H9 (cell line): ENCODE data around the gene EXOSC1. TPM values are rescaled to one million over a fixed set of nuclear protein-coding genes. Genes with fewer than 3 reads are reported as not detected.
A peak's percentile ranks its signal among the peaks of the same experiment; 100 is the strongest.

Experiments used
- DNase-seq: peaks from one replicate; pipeline ENCODE4 v3.0.0-alpha.2; 2017
- H2AFZ ChIP-seq: one replicate; pipeline ENCODE4 v1.6.1; 2013; ENCODE audit warnings: mild to moderate bottlenecking, low read length, control low read depth, moderate library complexity
- H2AK5ac ChIP-seq: 2 replicates; pipeline ENCODE4 v1.6.1; 2013; ENCODE audit warnings: low read length, control low read depth, mixed read lengths; ENCODE audit not compliant: insufficient read length
- H2BK120ac ChIP-seq: one replicate; pipeline ENCODE4 v1.6.1; 2013; ENCODE audit warnings: low read depth, mild to moderate bottlenecking, low read length, control low read depth, inconsistent platforms; ENCODE audit not compliant: poor library complexity, severe bottlenecking
- H2BK12ac ChIP-seq: 2 replicates; pipeline ENCODE4 v1.6.1; 2013; ENCODE audit warnings: low read length, control low read depth, mixed read lengths, low read depth; ENCODE audit not compliant: insufficient read length
- H2BK15ac ChIP-seq: 2 replicates; pipeline ENCODE4 v1.6.1; 2013; ENCODE audit warnings: low read depth, low read length, control low read depth
- H2BK20ac ChIP-seq: one replicate; pipeline ENCODE4 v1.6.1; 2013; ENCODE audit warnings: low read depth, mild to moderate bottlenecking, low read length, control low read depth, inconsistent platforms; ENCODE audit not compliant: poor library complexity, severe bottlenecking
- H2BK5ac ChIP-seq: 2 replicates; pipeline ENCODE4 v1.6.1; 2013; ENCODE audit warnings: low read length, control low read depth, mixed read lengths; ENCODE audit not compliant: insufficient read length
- H3K14ac ChIP-seq: 2 replicates; pipeline ENCODE4 v1.6.1; 2013; ENCODE audit warnings: low read length, control low read depth; ENCODE audit not compliant: insufficient read depth
- H3K18ac ChIP-seq: 2 replicates; pipeline ENCODE4 v1.6.1; 2013; ENCODE audit warnings: low read depth, mild to moderate bottlenecking, mixed read lengths, low read length, control low read depth; ENCODE audit not compliant: insufficient read length
- H3K23ac ChIP-seq: 2 replicates; pipeline ENCODE4 v1.6.1; 2013; ENCODE audit warnings: low read length, control low read depth, mixed read lengths, low read depth; ENCODE audit not compliant: insufficient read length
- H3K23me2 ChIP-seq: 2 replicates; pipeline ENCODE4 v1.6.1; 2013; ENCODE audit warnings: low read depth, mild to moderate bottlenecking, mixed read lengths, low read length, control low read depth; ENCODE audit not compliant: insufficient read length, poor library complexity, severe bottlenecking
- H3K27ac ChIP-seq: 2 replicates; pipeline ENCODE4 v1.5.1; 2013; ENCODE audit warnings: low read length, control low read depth, mixed read lengths, low read depth; ENCODE audit not compliant: insufficient read length
- H3K27me3 ChIP-seq: 2 replicates; pipeline ENCODE4 v1.6.1; 2013; ENCODE audit warnings: low read length, control low read depth, inconsistent platforms; ENCODE audit not compliant: insufficient read depth
- H3K4ac ChIP-seq: 2 replicates; pipeline ENCODE4 v1.6.1; 2013; ENCODE audit warnings: low read depth, mild to moderate bottlenecking, control low read depth, inconsistent platforms, low read length, moderate library complexity
- H3K4me1 ChIP-seq: 2 replicates; pipeline ENCODE4 v1.6.1; 2013; ENCODE audit warnings: low read length, control low read depth, inconsistent platforms; ENCODE audit not compliant: insufficient read depth
- H3K4me2 ChIP-seq: 2 replicates; pipeline ENCODE4 v1.6.1; 2013; ENCODE audit warnings: low read length, control low read depth, mixed read lengths; ENCODE audit not compliant: insufficient read length, insufficient read depth
- H3K56ac ChIP-seq: 2 replicates; pipeline ENCODE4 v1.6.1; 2013; ENCODE audit warnings: low read depth, mild to moderate bottlenecking, mixed read lengths, low read length, control low read depth; ENCODE audit not compliant: insufficient read length
- H3K79me1 ChIP-seq: 2 replicates; pipeline ENCODE4 v1.6.1; 2013; ENCODE audit warnings: low read depth, mild to moderate bottlenecking, moderate library complexity, low read length, control low read depth, inconsistent platforms; ENCODE audit not compliant: insufficient read depth, poor library complexity, severe bottlenecking
- H3K79me2 ChIP-seq: 2 replicates; pipeline ENCODE4 v1.6.1; 2013; ENCODE audit warnings: low read length, control low read depth, inconsistent platforms; ENCODE audit not compliant: insufficient read depth
- H3K9ac ChIP-seq: 2 replicates; pipeline ENCODE4 v1.6.1; 2013; ENCODE audit warnings: low read length, control low read depth, mixed read lengths; ENCODE audit not compliant: insufficient read length; ENCODE audit errors: extremely low read depth
- H3K9me3 ChIP-seq: one replicate; pipeline ENCODE4 v1.6.1; 2013; ENCODE audit warnings: low read depth, low read length, inconsistent platforms; ENCODE audit not compliant: control insufficient read depth
- H3T11ph ChIP-seq: one replicate; pipeline ENCODE4 v1.6.1; 2013; ENCODE audit warnings: mild to moderate bottlenecking, low read length, control low read depth, inconsistent platforms
- H4K20me1 ChIP-seq: one replicate; pipeline ENCODE4 v1.6.1; 2013; ENCODE audit not compliant: control insufficient read depth, insufficient read length, insufficient read depth
- H4K5ac ChIP-seq: 2 replicates; pipeline ENCODE4 v1.6.1; 2013; ENCODE audit warnings: low read depth, mild to moderate bottlenecking, mixed read lengths, low read length, control low read depth; ENCODE audit not compliant: insufficient read length
- H4K8ac ChIP-seq: replicated peaks from 2 replicates; pipeline ENCODE4 v1.6.1; 2013; ENCODE audit warnings: low read length, control low read depth, mixed read lengths, low read depth; ENCODE audit not compliant: insufficient read length
- H4K91ac ChIP-seq: 2 replicates; pipeline ENCODE4 v1.6.1; 2013; ENCODE audit warnings: low read depth, mild to moderate bottlenecking, moderate library complexity, mixed read lengths, low read length, control low read depth; ENCODE audit not compliant: insufficient read length
- H3K27ac Mint-ChIP-seq, 3 experiments: 2 replicates in 2 of 3; 3 replicates in 1 of 3; pipeline ENCODE4 v1.8.0; 2020 to 2021; ENCODE audit warnings: mixed read lengths in 3 of 3, mild to moderate bottlenecking in 1 of 3, moderate library complexity in 1 of 3
- H3K27me3 Mint-ChIP-seq: 2 replicates; pipeline ENCODE4 v1.8.0; 2021; ENCODE audit warnings: low read depth, mild to moderate bottlenecking, moderate library complexity, mixed read lengths
- H3K36me3 Mint-ChIP-seq, 3 experiments: 2 replicates in 2 of 3; 3 replicates in 1 of 3; pipeline ENCODE4 v1.8.0; 2020 to 2021; ENCODE audit warnings: low read depth in 3 of 3, mixed read lengths in 3 of 3; ENCODE audit not compliant: insufficient read depth in 1 of 3
- H3K4me1 Mint-ChIP-seq, 2 experiments: 2 replicates each; pipeline ENCODE4 v1.8.0; 2020; ENCODE audit warnings: mixed read lengths in 2 of 2
- H3K4me3 Mint-ChIP-seq, 2 experiments: 2 replicates in 1 of 2; 3 replicates in 1 of 2; pipeline ENCODE4 v1.8.0; 2020 to 2021; ENCODE audit warnings: mild to moderate bottlenecking in 2 of 2, mixed read lengths in 2 of 2, moderate library complexity in 1 of 2
- H3K9me3 Mint-ChIP-seq, 2 experiments: 2 replicates in 1 of 2; 3 replicates in 1 of 2; pipeline ENCODE4 v1.8.0; 2020; ENCODE audit warnings: mild to moderate bottlenecking in 2 of 2, mixed read lengths in 2 of 2, moderate library complexity in 1 of 2
- CTCF ChIP-seq: fragments of 200-600 bp; sonication (generic); conservative IDR thresholded peaks from 3 replicates; pipeline ENCODE4 v1.8.0; 2021; ENCODE audit warnings: antibody characterized with exemption, mild to moderate bottlenecking
- WGBS: extraction: QIAGEN DNeasy Blood & Tissue Kit; methylation state at CpG from one replicate; pipeline ENCODE4 v1.1.7; 2013; ENCODE audit warnings: missing lambda C conversion rate, low lambda C conversion rate, mixed read lengths; ENCODE audit not compliant: insufficient read length; ENCODE audit errors: extremely low coverage; 5-methylcytosine and 5-hydroxymethylcytosine counted together
- total RNA-seq: library from RNA; stranded (reverse); gene quantifications from 2 replicates; pipeline ENCODE4 v1.2.1, GENCODE V29; 2021

The EXOSC1 gene
- total RNA-seq, 1 experiment from 2014 or later, result 66.4 TPM

- no peaks in the 10 kb centered on the region for H3K23me2 ChIP-seq
- no peaks in the 10 kb centered on the region for H3K27me3 Mint-ChIP-seq
- H3K27ac Mint-ChIP-seq, result peak overlapping the region in 2 of 3 experiments; percentile 39 to 73; a peak in 4 of 7 replicates
- H3K56ac ChIP-seq, result no peak overlapping the region
- no peak overlapping the region for H2BK12ac ChIP-seq
- no peak overlapping the region for H2AK5ac ChIP-seq
- H2AFZ ChIP-seq, result no peak overlapping the region
- no peak overlapping the region for H3K4ac ChIP-seq
- H2BK5ac ChIP-seq, result no peak overlapping the region
- no peaks in the 10 kb centered on the region for H3K79me2 ChIP-seq
- H3K4me1 Mint-ChIP-seq, result no peaks in the 10 kb centered on the region
- no peaks in the 10 kb centered on the region for H3K9me3 Mint-ChIP-seq
- peak; percentile 89 for TF ChIP-seq CTCF
- no peak overlapping the region for H3K4me2 ChIP-seq
- no peaks in the 10 kb centered on the region for H4K20me1 ChIP-seq
- no peaks in the 10 kb centered on the region for H3K9me3 ChIP-seq
- H3K23ac ChIP-seq, result no peak overlapping the region
- H3K4me1 ChIP-seq, result no peaks in the 10 kb centered on the region
- no peak overlapping the region for H3T11ph ChIP-seq
- no peaks in the 10 kb centered on the region for H3K79me1 ChIP-seq
- H2BK120ac ChIP-seq, result no peak overlapping the region
- no peak overlapping the region for H2BK20ac ChIP-seq
- H4K8ac ChIP-seq, result no peak overlapping the region
- H3K14ac ChIP-seq, result no peak overlapping the region
- H3K27me3 ChIP-seq, result no peaks in the 10 kb centered on the region
- no CpG with 5 or more reads among the region's 4 CpGs for WGBS
- peak overlapping the region; percentile 28 for H3K27ac ChIP-seq
- H3K4me3 Mint-ChIP-seq, result no peak overlapping the region
- DNase-seq, result peak; percentile 78
- no peak overlapping the region for H3K18ac ChIP-seq
- no peak overlapping the region for H4K5ac ChIP-seq
- no peak overlapping the region for H3K9ac ChIP-seq
- no peak overlapping the region for H2BK15ac ChIP-seq
- peaks cover 40 to 92% (median 73%) of the 10 kb centered on the region in 3 experiments for H3K36me3 Mint-ChIP-seq
- H4K91ac ChIP-seq, result no peak overlapping the region
These were observed 17.7 kb upstream of the EXOSC1 start for GRCh38 chr10:97463363-97464132.
